HAP-1 (cell line): ENCODE results near the gene OPRM1.

ENCODE experiments used
- DNase-seq, 2 experiments: peaks; one replicate each; pipeline ENCODE4 v3.0.0-alpha.2; 2016 to 2020; ENCODE audit warnings: low spot score in 2 of 2
- H3K27me3 ChIP-seq: fragments of 250-450 bp; sonication (Bioruptor Pico); 2 replicates; pipeline ENCODE4 v1.5.1; 2020; ENCODE audit warnings: low read depth, mild to moderate bottlenecking, moderate library complexity
- H3K36me3 ChIP-seq: fragments of 250-450 bp; sonication (Bioruptor Pico); replicated peaks from 2 replicates; pipeline ENCODE4 v1.5.1; 2020; ENCODE audit warnings: mild to moderate bottlenecking
- H3K4me1 ChIP-seq: fragments of 250-450 bp; sonication (Bioruptor Pico); 2 replicates; pipeline ENCODE4 v1.5.1; 2020; ENCODE audit warnings: mild to moderate bottlenecking
- H3K4me3 ChIP-seq: fragments of 250-450 bp; sonication (Bioruptor Pico); 2 replicates; pipeline ENCODE4 v1.5.1; 2020; ENCODE audit warnings: mild to moderate bottlenecking, moderate library complexity
- H3K9me3 ChIP-seq: fragments of 250-450 bp; sonication (Bioruptor Pico); 2 replicates; pipeline ENCODE4 v1.5.1; 2020; ENCODE audit warnings: mild to moderate bottlenecking, moderate library complexity
- in situ Hi-C: fragments of 300-500 bp; cut with MboI; formaldehyde crosslinking; loops from 3 replicates; pipeline ENCODE4 v1.14.3; 2020; ENCODE audit warnings: low sequenced_read_pairs, inconsistent platforms, mixed read lengths

Gene OPRM1

GRCh38 chr6:154277629-154278017 lies 238.6 kb downstream of the OPRM1 start:
- in situ Hi-C loops = loop anchor here (5.0 kb wide), 1 partner anchor 120 kb away; no protein-coding TSS in a partner anchor
- Histone ChIP-seq H3K36me3 (no peaks in the 10 kb centered on the region), H3K4me3 (no peak overlapping the region), H3K9me3 (no peaks in the 10 kb centered on the region), H3K4me1 (peaks cover 6% of the 10 kb centered on the region; the same call in 1 of the 2 replicates), H3K27me3 (no peaks in the 10 kb centered on the region)
- DNase-seq = no peak

GRCh38 chr6:154280521-154280920 lies 241.5 kb downstream of the OPRM1 start:
- Histone ChIP-seq H3K36me3 (no peaks in the 10 kb centered on the region), H3K27me3 (no peaks in the 10 kb centered on the region), H3K4me3 (no peak overlapping the region), H3K4me1 (no peaks in the 10 kb centered on the region), H3K9me3 (peaks cover 5% of the 10 kb centered on the region; the same call in 1 of the 2 replicates)
- in situ Hi-C loops = no loop called here
- no peak for DNase-seq

GRCh38 chr6:154284313-154284853 lies 245.3 kb downstream of the OPRM1 start:
- no peak overlapping the region for H3K4me3 ChIP-seq
- DNase-seq = no peak
- in situ Hi-C loops = no loop called here
- no peaks in the 10 kb centered on the region for H3K36me3 ChIP-seq
- no peaks in the 10 kb centered on the region for H3K4me1 ChIP-seq
- H3K9me3 ChIP-seq = peaks cover 5% of the 10 kb centered on the region; the same call in 1 of the 2 replicates
- H3K27me3 ChIP-seq = no peaks in the 10 kb centered on the region

- H3K4me1 ChIP-seq = no peaks in the 10 kb centered on the region
- H3K4me3 ChIP-seq = no peak overlapping the region
- no peaks in the 10 kb centered on the region for H3K36me3 ChIP-seq
- H3K9me3 ChIP-seq = peaks cover 5% of the 10 kb centered on the region; the same call in 1 of the 2 replicates
- in situ Hi-C loops = no loop called here
- no peak for DNase-seq
- no peaks in the 10 kb centered on the region for H3K27me3 ChIP-seq
Observed at GRCh38 chr6:154285826-154286225, 246.8 kb downstream of the OPRM1 start.

- Histone ChIP-seq H3K9me3 (no peaks in the 10 kb centered on the region), H3K4me3 (no peak overlapping the region), H3K36me3 (no peaks in the 10 kb centered on the region), H3K27me3 (no peaks in the 10 kb centered on the region), H3K4me1 (no peaks in the 10 kb centered on the region)
- in situ Hi-C loops = no loop called here
- no peak for DNase-seq
Observed at GRCh38 chr6:154289818-154290508, 250.9 kb downstream of the OPRM1 start.

- no peaks in the 10 kb centered on the region for H3K9me3 ChIP-seq
- in situ Hi-C loops = no loop called here
Observed at GRCh38 chr6:154292066-154292465, 253.0 kb downstream of the OPRM1 start.

GRCh38 chr6:154292855-154293519 lies 253.9 kb downstream of the OPRM1 start:
- H3K9me3 ChIP-seq = no peaks in the 10 kb centered on the region
- no peaks in the 10 kb centered on the region for H3K4me1 ChIP-seq
- H3K36me3 ChIP-seq = no peaks in the 10 kb centered on the region
- H3K4me3 ChIP-seq = no peak overlapping the region
- no peaks in the 10 kb centered on the region for H3K27me3 ChIP-seq
- in situ Hi-C loops = no loop called here
- no peak for DNase-seq

More at GRCh38 chr6:154292066-154292465, 253.0 kb downstream of the OPRM1 start:
- no peaks in the 10 kb centered on the region for H3K4me1 ChIP-seq
- DNase-seq = no peak
- H3K4me3 ChIP-seq = no peak overlapping the region
- H3K36me3 ChIP-seq = no peaks in the 10 kb centered on the region
- no peaks in the 10 kb centered on the region for H3K27me3 ChIP-seq

GRCh38 chr6:154295733-154296132 lies 256.7 kb downstream of the OPRM1 start:
- H3K9me3 ChIP-seq = no peaks in the 10 kb centered on the region
- H3K4me1 ChIP-seq = no peaks in the 10 kb centered on the region
- no peaks in the 10 kb centered on the region for H3K36me3 ChIP-seq
- no peak for DNase-seq
- no peaks in the 10 kb centered on the region for H3K27me3 ChIP-seq
- in situ Hi-C loops = no loop called here
- no peak overlapping the region for H3K4me3 ChIP-seq
